H1 (cell line): ENCODE measurements around the gene OTX2. TPM values are rescaled to one million over a fixed set of nuclear protein-coding genes. Genes with fewer than 3 reads are reported as not detected.
A peak's percentile ranks its signal among the peaks of the same experiment; 100 is the strongest.

Experiments used
- ATF2 ChIP-seq: IDR thresholded peaks from 2 replicates; pipeline ENCODE4 v1.6.1; 2012; ENCODE audit warnings: low read length, inconsistent platforms
- CBX8 ChIP-seq: fragments of 300-800, 300-1000 bp; sonication (generic); IDR thresholded peaks from 2 replicates; pipeline ENCODE4 v1.7.1; 2016; ENCODE audit warnings: low read depth, low read length, borderline replicate concordance
- CHD2 ChIP-seq: IDR thresholded peaks from 2 replicates; pipeline ENCODE4 v1.6.1; 2012; ENCODE audit warnings: low read length, improper control_type of control experiment
- FOSL1 ChIP-seq: IDR thresholded peaks from 2 replicates; pipeline ENCODE4 v1.6.1; 2011; ENCODE audit warnings: mild to moderate bottlenecking, low read depth, low read length, moderate library complexity; ENCODE audit not compliant: insufficient read depth
- KDM1A ChIP-seq: fragments of 200-600, 300-600 bp; sonication (generic); IDR thresholded peaks from 2 replicates; pipeline ENCODE4 v1.7.1; 2016; ENCODE audit warnings: mild to moderate bottlenecking, low read length, borderline replicate concordance
- NANOG ChIP-seq: IDR thresholded peaks from 2 replicates; pipeline ENCODE4 v1.6.1; 2011; ENCODE audit warnings: low read length, low read depth, mild to moderate bottlenecking, inconsistent platforms; ENCODE audit not compliant: insufficient read depth, poor library complexity, severe bottlenecking
- POLR2A ChIP-seq, 2 experiments: IDR thresholded peaks; 1 replicate in 1 of 2; 2 replicates in 1 of 2; pipeline ENCODE4 v1.6.1; 2011; ENCODE audit warnings: low read depth in 2 of 2, low read length in 2 of 2, mild to moderate bottlenecking in 2 of 2; ENCODE audit errors: control extremely low read depth in 1 of 2
- POU5F1 ChIP-seq: IDR thresholded peaks from 2 replicates; pipeline ENCODE4 v1.6.1; 2011; ENCODE audit warnings: low read depth, mild to moderate bottlenecking, low read length, moderate library complexity
- RAD21 ChIP-seq, 2 experiments: IDR thresholded peaks in 1 of 2; conservative IDR thresholded peaks in 1 of 2; 2 replicates each; pipeline ENCODE4 v1.6.1; 2011; ENCODE audit warnings: low read depth in 2 of 2, low read length in 2 of 2, improper control_type of control experiment in 1 of 2, inconsistent platforms in 1 of 2, mild to moderate bottlenecking in 1 of 2, moderate library complexity in 1 of 2
- RXRA ChIP-seq: IDR thresholded peaks from 2 replicates; pipeline ENCODE4 v1.6.1; 2011; ENCODE audit warnings: low read depth, mild to moderate bottlenecking, low read length, moderate library complexity; ENCODE audit not compliant: insufficient read depth
- SIN3A ChIP-seq, 2 experiments: IDR thresholded peaks in 1 of 2; conservative IDR thresholded peaks in 1 of 2; 2 replicates each; pipeline ENCODE4 v1.6.1; 2011 to 2012; ENCODE audit warnings: low read length in 2 of 2, improper control_type of control experiment in 1 of 2, low read depth in 1 of 2, mild to moderate bottlenecking in 1 of 2
- SIRT6 ChIP-seq: IDR thresholded peaks from one replicate; pipeline ENCODE4 v1.7.1; 2012; ENCODE audit warnings: low read length, inconsistent platforms
- SIX5 ChIP-seq: IDR thresholded peaks from 2 replicates; pipeline ENCODE4 v1.6.1; 2011; ENCODE audit warnings: mild to moderate bottlenecking, low read depth, low read length
- SP1 ChIP-seq: IDR thresholded peaks from 2 replicates; pipeline ENCODE4 v1.6.1; 2011; ENCODE audit warnings: low read depth, low read length
- SP2 ChIP-seq: IDR thresholded peaks from 2 replicates; pipeline ENCODE4 v1.6.1; 2012; ENCODE audit warnings: mild to moderate bottlenecking, low read length, inconsistent platforms
- YY1 ChIP-seq: IDR thresholded peaks from 2 replicates; pipeline ENCODE4 v1.6.1; 2011; ENCODE audit warnings: low read depth, mild to moderate bottlenecking, low read length
- polyA plus RNA-seq, 7 experiments: library from polyadenylated mRNA; depleted of rRNA in 3 of 7; stranded (reverse) in 5 of 7; unstranded in 2 of 7; fragments of >200 nt in 5 of 7; fragments of 200-250 nt in 2 of 7; gene quantifications; 1 replicate in 5 of 7; 2 replicates in 1 of 7; 4 replicates in 1 of 7; pipeline versions ENCODE4 v1.2.1 to v1.2.3, GENCODE V29; 2011 to 2013; ENCODE audit warnings: missing spikeins in 2 of 7, mixed read lengths in 2 of 7
- total RNA-seq: library from RNA; stranded (reverse); fragmentation: NEBNext Ultra II Directional; extraction: Animal tissue kit (Norgen Biotek cat#: 25700); gene quantifications from 2 replicates; pipeline ENCODE4 v1.2.1, GENCODE V29; 2021

Gene OTX2
- total and polyA plus RNA-seq, 2 of the 8 experiments (the other 6 are each of a cell fraction or from before 2014, with no cell fraction given): 33.9 to 155 TPM

- TF ChIP-seq SP2: no peak
- TF ChIP-seq CBX8: 0 out of 2 replicates have a peak, but pooled peaks have one; percentile 42
- no peak for TF ChIP-seq CHD2
- TF ChIP-seq SP1: no peak
- no peak for TF ChIP-seq YY1
- TF ChIP-seq SIRT6: no peak
- TF ChIP-seq SIX5: no peak
- no peak for TF ChIP-seq RAD21 (IDR thresholded peaks at IDR 0.05 in 1 of 2, conservative IDR thresholded peaks at IDR 0.05 in 1 of 2; ENCODE audit: low read depth in 2 of 2, low read length in 2 of 2)
- no peak for TF ChIP-seq POU5F1
- TF ChIP-seq KDM1A: no peak
- TF ChIP-seq ATF2: no peak
- no peak for TF ChIP-seq RXRA
- TF ChIP-seq SIN3A (conservative IDR thresholded peaks at IDR 0.05 in 1 of 2, IDR thresholded peaks at IDR 0.05 in 1 of 2; ENCODE audit: low read depth in 1 of 2, low read length in 2 of 2): 0 out of 4 replicates have a peak, but pooled peaks of 1 of the 2 experiments have one; percentile 45
- TF ChIP-seq FOSL1: no peak
- no peak for TF ChIP-seq NANOG
- TF ChIP-seq POLR2A (IDR thresholded peaks at IDR 0.05; ENCODE audit: control extremely low read depth in 1 of 2, low read depth in 2 of 2, low read length in 2 of 2): no peak
These were observed 4.3 kb upstream of the OTX2 start (continued) for GRCh38 chr14:56814519-56814959.
